Erythroblast (primary cell): ENCODE data around the gene ZBTB46.

Source experiments
- GATA1 ChIP-seq: IDR thresholded peaks from 2 replicates; pipeline ENCODE4 v1.6.1; 2011; ENCODE audit warnings: low read depth, mild to moderate bottlenecking, control low read depth, low read length, moderate library complexity
- POLR2A ChIP-seq: IDR thresholded peaks from 2 replicates; pipeline ENCODE4 v1.6.1; 2011; ENCODE audit warnings: mild to moderate bottlenecking, low read length

- TF ChIP-seq GATA1 (no peak), POLR2A (no peak)
These were observed 61.1 kb downstream of the ZBTB46 start for GRCh38 chr20:63769891-63770474.
